Tibial nerve (tissue), 3 donors: Measurements from ENCODE around the gene PVRIG.

Experiments used
- EP300 ChIP-seq, 2 donors: sonication (generic); formaldehyde crosslinking; IDR thresholded peaks; one replicate each; pipeline ENCODE4 v1.6.1; 2017; ENCODE audit warnings: antibody characterized with exemption in 2 of 2, mild to moderate bottlenecking in 1 of 2
- POLR2A ChIP-seq, 2 donors: fragments of 450-650 bp; IDR thresholded peaks; one replicate each; pipeline ENCODE4 v1.6.1; 2017; ENCODE audit warnings: antibody characterized with exemption in 2 of 2, mild to moderate bottlenecking in 2 of 2, moderate library complexity in 2 of 2

DNA sequence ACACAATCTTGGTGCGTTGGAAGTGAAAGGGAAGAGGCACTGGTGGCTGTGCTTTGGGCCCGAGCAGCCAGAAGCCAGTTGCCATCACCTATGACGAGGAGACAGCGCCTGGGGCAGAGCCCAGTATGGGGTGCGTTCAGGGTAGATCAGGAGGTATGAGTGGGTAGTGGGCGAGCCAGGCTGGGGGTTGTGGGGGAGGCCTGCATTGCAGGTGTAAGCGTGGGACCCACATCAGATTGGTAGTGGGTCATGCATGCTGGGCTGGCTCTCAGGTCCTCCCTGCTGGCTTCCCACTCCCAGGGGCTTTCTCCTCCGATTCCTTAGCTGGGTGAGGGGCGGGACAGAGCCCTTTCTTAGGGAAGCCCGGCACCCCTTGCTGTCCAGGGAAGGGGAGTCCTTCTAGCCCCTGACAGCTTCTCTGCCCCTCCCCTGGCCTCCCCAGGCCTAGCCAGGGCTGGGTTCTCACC, 445 bp upstream of the PVRIG start:
- TF ChIP-seq POLR2A (IDR thresholded peaks at IDR 0.05) (no peak), EP300 (IDR thresholded peaks at IDR 0.05) (no peak)
